B cell (primary cell): ENCODE data around the gene GPBP1L1. TPM values are rescaled to one million over a fixed set of nuclear protein-coding genes. Genes with fewer than 3 reads are reported as not detected.

Experiments used
- ATAC-seq: fragments of 200-7000 bp; cut with Tn5 transposase; one replicate; pipeline ENCODE4 v1.10.0; 2021; ENCODE audit warnings: low read depth, mild to moderate bottlenecking, moderate number of reproducible peaks, moderate library complexity
- CTCF ChIA-PET: fragments of 350-600 bp; sonication (Branson Sonifier 250); formaldehyde crosslinking; loops from one replicate; lab custom pipeline; 2021; ENCODE audit warnings: antibody characterized with exemption, inconsistent platforms; lab: Charles Lee
- POLR2A ChIA-PET: fragments of 350-600 bp; sonication (Branson Sonifier 250); formaldehyde crosslinking; loops from one replicate; lab custom pipeline; 2021; ENCODE audit warnings: antibody characterized with exemption; lab: Charles Lee
- DNase-seq: peaks from one replicate; pipeline ENCODE4 v3.0.0; 2013
- H2AFZ ChIP-seq: 2 replicates; pipeline ENCODE4 v1.6.1; 2012; ENCODE audit warnings: mild to moderate bottlenecking, low read depth, low read length; ENCODE audit not compliant: insufficient read depth, poor library complexity, severe bottlenecking
- H3K27ac ChIP-seq, 2 donors: 1 replicate in 1 of 2; 2 replicates in 1 of 2; pipeline ENCODE4 v1.5.1; 2012 to 2013; ENCODE audit warnings: low read length in 2 of 2, mild to moderate bottlenecking in 2 of 2, moderate library complexity in 1 of 2
- H3K27me3 ChIP-seq, 4 experiments: fragments of 200-600 bp in 1 of 4; sonication (generic) in 1 of 4; replicated peaks in 1 of 4; 1 replicate in 2 of 4; 2 replicates in 2 of 4; pipeline versions ENCODE4 v1.6.1 to v1.7.0; 2013 to 2016; ENCODE audit warnings: low read length in 3 of 4, mild to moderate bottlenecking in 2 of 4, mixed read lengths in 1 of 4, moderate library complexity in 1 of 4; ENCODE audit not compliant: insufficient read depth in 4 of 4, control insufficient read depth in 3 of 4; ENCODE audit errors: control extremely low read depth in 1 of 4
- H3K36me3 ChIP-seq, 2 experiments: replicated peaks in 1 of 2; 1 replicate in 1 of 2; 2 replicates in 1 of 2; pipeline versions ENCODE4 v1.6.1 to v1.7.1; 2013; ENCODE audit warnings: low read length in 1 of 2; ENCODE audit not compliant: insufficient read depth in 2 of 2, control insufficient read depth in 1 of 2; ENCODE audit errors: control extremely low read depth in 1 of 2, extremely low read depth in 1 of 2
- H3K4me1 ChIP-seq, 2 donors: fragments of 200-600 bp in 1 of 2; sonication (generic) in 1 of 2; 1 replicate in 1 of 2; 2 replicates in 1 of 2; pipeline versions ENCODE4 v1.5.1 to v1.6.1; 2013 to 2017; ENCODE audit warnings: low read length in 2 of 2; ENCODE audit not compliant: control insufficient read depth in 2 of 2, insufficient read depth in 2 of 2
- H3K4me2 ChIP-seq: replicated peaks from 2 replicates; pipeline ENCODE3; 2012; ENCODE audit warnings: mild to moderate bottlenecking, low read depth, low read length; ENCODE audit not compliant: poor library complexity, severe bottlenecking
- H3K4me3 ChIP-seq, 5 experiments: fragments of 200-600 bp in 1 of 5; sonication (generic) in 1 of 5; 1 replicate in 3 of 5; 2 replicates in 2 of 5; pipeline versions ENCODE4 v1.5.1 to v1.7.0; 2011 to 2016; ENCODE audit warnings: low read length in 4 of 5, mild to moderate bottlenecking in 4 of 5, low read depth in 2 of 5, control low read depth in 1 of 5, moderate library complexity in 1 of 5; ENCODE audit not compliant: insufficient read depth in 1 of 5; ENCODE audit errors: control extremely low read depth in 1 of 5, extremely low read depth in 1 of 5
- H3K79me2 ChIP-seq: fragments of 200-600 bp; sonication (generic); one replicate; pipeline ENCODE4 v1.6.0; 2016; ENCODE audit warnings: low read length; ENCODE audit not compliant: control insufficient read depth, insufficient read depth
- H3K9ac ChIP-seq: fragments of 200-600 bp; sonication (generic); 2 replicates; pipeline ENCODE4 v1.6.1; 2017; ENCODE audit warnings: mild to moderate bottlenecking, low read length, moderate library complexity
- H3K9me3 ChIP-seq, 3 donors: one replicate each; pipeline versions ENCODE4 v1.6.1 to v1.7.1; 2013; ENCODE audit warnings: low read length in 2 of 3; ENCODE audit not compliant: control insufficient read depth in 2 of 3, insufficient read depth in 1 of 3; ENCODE audit errors: control extremely low read depth in 1 of 3
- H4K20me1 ChIP-seq: 2 replicates; pipeline ENCODE4 v1.6.0; 2012; ENCODE audit warnings: mild to moderate bottlenecking, low read length; ENCODE audit not compliant: insufficient read depth, control insufficient read depth, poor library complexity, severe bottlenecking
- H3K27ac Mint-ChIP-seq: one replicate; pipeline ENCODE4 v1.8.0; 2021; ENCODE audit warnings: mixed read lengths
- H3K27me3 Mint-ChIP-seq: one replicate; pipeline ENCODE4 v1.8.0; 2021; ENCODE audit warnings: mixed read lengths
- H3K4me1 Mint-ChIP-seq: one replicate; pipeline ENCODE4 v1.8.0; 2021; ENCODE audit warnings: mixed read lengths
- H3K4me3 Mint-ChIP-seq: one replicate; pipeline ENCODE4 v1.8.0; 2021; ENCODE audit warnings: mixed read lengths
- H3K9me3 Mint-ChIP-seq: one replicate; pipeline ENCODE4 v1.8.0; 2022; ENCODE audit warnings: mixed read lengths; ENCODE audit not compliant: insufficient read depth
- CTCF ChIP-seq: fragments of 200-600 bp; IDR thresholded peaks from one replicate; pipeline ENCODE4 v1.8.0; 2022; ENCODE audit warnings: antibody characterized with exemption, mild to moderate bottlenecking
- EZH2 ChIP-seq: IDR thresholded peaks from 2 replicates; pipeline ENCODE4 v1.6.1; 2012; ENCODE audit warnings: borderline replicate concordance, low read depth, mild to moderate bottlenecking, moderate library complexity, low read length; ENCODE audit not compliant: insufficient read depth, poor library complexity, severe bottlenecking
- WGBS: methylation state at CpG from one replicate; pipeline ENCODE4 v1.1.5; 2013; ENCODE audit warnings: missing lambda C conversion rate; ENCODE audit not compliant: insufficient coverage; 5-methylcytosine and 5-hydroxymethylcytosine counted together
- intact Hi-C: fragments of 100-400 bp; cut with micrococcal nuclease; formaldehyde crosslinking; loops from one replicate; pipeline ENCODE4 v1.10.0; 2022
- polyA plus RNA-seq: library from polyadenylated mRNA; depleted of rRNA; stranded (reverse); fragments of >200 nt; gene quantifications from 2 replicates; pipeline ENCODE4 v1.2.3, GENCODE V29; 2012
- total RNA-seq, 2 donors: library from RNA; stranded (reverse); fragments of 120-200 nt in 1 of 2; gene quantifications; 1 replicate in 1 of 2; 2 replicates in 1 of 2; pipeline versions ENCODE4 v1.2.3 to v1.2.4, GENCODE V29; 2013 to 2022

Gene GPBP1L1
- total and polyA plus RNA-seq, 2 donors (not counting 1 experiment from before 2014, with no cell fraction given), result 75.5 to 137 TPM

DNA sequence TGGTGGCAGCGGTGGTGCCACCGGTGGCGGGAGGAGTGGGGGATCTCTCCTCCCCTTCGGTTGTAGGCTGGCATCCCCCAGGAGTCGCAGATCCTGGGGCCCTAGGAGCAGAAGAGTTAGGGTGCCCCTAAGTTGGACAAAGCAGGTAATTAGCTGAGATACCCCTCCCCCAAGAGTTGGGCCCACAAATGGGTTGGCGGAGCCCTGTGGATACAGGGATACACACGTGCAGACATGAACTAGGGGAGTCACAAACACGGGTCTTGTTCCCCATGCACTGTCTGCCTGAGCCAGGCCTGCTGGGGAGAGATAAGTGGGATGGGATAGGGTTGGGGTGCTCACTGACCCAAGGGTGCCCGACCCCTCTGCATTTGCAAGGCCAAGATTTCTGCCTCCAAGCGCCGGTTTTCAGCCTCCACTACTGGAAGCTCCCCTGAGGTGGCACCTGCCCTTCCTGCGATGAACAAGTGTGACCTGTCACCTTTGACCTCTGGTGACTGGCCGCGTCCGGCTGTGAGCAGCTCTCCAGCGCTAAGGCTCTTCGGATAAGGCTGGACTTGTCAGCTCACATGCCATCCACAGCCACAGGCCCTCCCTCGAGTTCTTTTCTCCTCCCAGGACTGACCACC, 64.3 kb downstream of the GPBP1L1 start:
- 92% methylated on average over 18 of the region's 18 CpGs for WGBS

DNA sequence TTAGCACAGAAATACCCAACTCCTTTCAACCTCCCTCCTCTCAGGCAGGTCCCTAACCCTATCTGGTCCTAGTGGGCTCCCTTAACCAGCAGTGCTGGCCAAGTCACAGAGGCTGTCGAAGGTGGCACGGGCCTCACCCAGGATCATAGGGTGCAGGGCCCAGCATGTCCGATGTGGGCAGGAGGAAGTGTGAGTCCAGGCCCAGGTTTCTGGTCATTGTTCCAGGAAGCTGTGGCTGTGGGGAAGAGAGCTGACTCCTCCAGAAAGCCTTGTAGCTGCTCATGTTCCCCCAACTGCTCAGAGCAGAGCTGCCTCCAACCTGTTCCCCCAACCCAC, 64.9 kb downstream of the GPBP1L1 start:
- peaks cover 0 to 10% (median 0%) of the 10 kb centered on the region in 3 donors for H3K9me3 ChIP-seq
- H3K27ac ChIP-seq, result no peak overlapping the region
- Mint-ChIP-seq H3K27ac (peak overlapping the region; percentile 15), H3K4me3 (no peak overlapping the region), H3K9me3 (no peaks in the 10 kb centered on the region), H3K27me3 (no peaks in the 10 kb centered on the region), H3K4me1 (peaks cover 8% of the 10 kb centered on the region)
- H4K20me1 ChIP-seq, result peaks cover 13% of the 10 kb centered on the region
- H3K4me3 ChIP-seq, result no peak overlapping the region
- peaks cover 9 to 45% of the 10 kb centered on the region in 2 experiments for H3K36me3 ChIP-seq
- no peaks in the 10 kb centered on the region for H3K27me3 ChIP-seq
- 77% methylated on average over 3 of the region's 3 CpGs for WGBS
- POLR2A ChIA-PET, result no interaction called here
- ATAC-seq (no peak), DNase-seq (no peak)
- peaks cover 0 to 2% of the 10 kb centered on the region in 2 donors for H3K4me1 ChIP-seq
- no peak overlapping the region for H3K9ac ChIP-seq
- CTCF ChIA-PET, result no interaction called here
- TF ChIP-seq EZH2 (no peak), CTCF (no peak)
- H2AFZ ChIP-seq, result no peak overlapping the region
- no peak overlapping the region for H3K4me2 ChIP-seq
- H3K79me2 ChIP-seq, result no peaks in the 10 kb centered on the region
- intact Hi-C loops, result no loop called here

More for the DNA sequence above, 64.3 kb downstream of the GPBP1L1 start:
- CTCF ChIA-PET, result no interaction called here
- Histone ChIP-seq H3K9me3 (peaks cover 0 to 10% (median 0%) of the 10 kb centered on the region in 3 donors), H2AFZ (no peak overlapping the region), H3K27ac (no peak overlapping the region), H3K4me1 (no peaks in the 10 kb centered on the region), H3K79me2 (no peaks in the 10 kb centered on the region), H4K20me1 (peaks cover 8% of the 10 kb centered on the region), H3K27me3 (no peaks in the 10 kb centered on the region), H3K4me2 (no peak overlapping the region), H3K36me3 (peaks cover 9 to 40% of the 10 kb centered on the region in 2 experiments), H3K4me3 (no peak overlapping the region), H3K9ac (no peak overlapping the region)
- POLR2A ChIA-PET, result no interaction called here
- H3K9me3 Mint-ChIP-seq, result no peaks in the 10 kb centered on the region
- TF ChIP-seq EZH2, result no peak
- TF ChIP-seq CTCF, result no peak
- DNase-seq, result peak; percentile 12
- no peak for ATAC-seq
- no peaks in the 10 kb centered on the region for H3K27me3 Mint-ChIP-seq
- H3K4me1 Mint-ChIP-seq, result peaks cover 4% of the 10 kb centered on the region
- H3K27ac Mint-ChIP-seq, result no peak overlapping the region
- intact Hi-C loops, result no loop called here
- H3K4me3 Mint-ChIP-seq, result no peak overlapping the region
